PC-3 (cell line): ENCODE data around the gene TMEFF2.

ENCODE experiments used
- CTCF ChIP-seq: fragments of 300-600 bp; sonication (generic); conservative IDR thresholded peaks from 2 replicates; pipeline ENCODE4 v1.5.1; 2017; ENCODE audit warnings: antibody characterized with exemption, low read depth, mild to moderate bottlenecking, low read length
- EZH2 ChIP-seq: fragments of 300-600 bp; sonication (generic); IDR thresholded peaks from one replicate; pipeline ENCODE4 v1.6.1; 2017; ENCODE audit warnings: antibody characterized with exemption, mild to moderate bottlenecking, low read length; ENCODE audit not compliant: unreplicated experiment

- TF ChIP-seq EZH2 = no peak
- no peak for TF ChIP-seq CTCF
Measured at GRCh38 chr2:192165842-192166241, 28.9 kb downstream of the TMEFF2 start.
